Measurements from ENCODE around the gene HEBP1.
A peak's percentile ranks its signal among the peaks of the same experiment; 100 is the strongest.
"Not testable (repeated sequence)": the region's sequence is repeated elsewhere in the genome, so short reads cannot be mapped to it uniquely, and the experiment has no call there.

HEBP1 gene
- total RNA-seq: 0.97 to 2.2 (median 2.1) reads per million in 4 experiments

- DNase-seq: peak; percentile 92
These were observed at the start of gene HEBP1 for GRCh38 chr12:12999959-13000615. TSS of gene HEBP1 (minus strand) at chr12:13000265. CDS start at chr12:13000114, 151 bp downstream.

- no peak for DNase-seq
These were observed 49.8 kb upstream of the HEBP1 start for GRCh38 chr12:13049816-13050215.

- DNase-seq: no peak
These were observed 46.9 kb upstream of the HEBP1 start for GRCh38 chr12:13046964-13047363.

- DNase-seq: no peak
These were observed 45.8 kb upstream of the HEBP1 start for GRCh38 chr12:13045816-13046215.

GRCh38 chr12:13044906-13045299 lies 44.8 kb upstream of the HEBP1 start:
- no peak for DNase-seq

- peak; percentile 56 for DNase-seq
These were observed 44.2 kb upstream of the HEBP1 start, which contains the start of gene FAM234B for GRCh38 chr12:13044002-13044905. TSS of gene FAM234B (plus strand) at chr12:13044381. CDS start at chr12:13044404, 23 bp downstream.

GRCh38 chr12:13042666-13043230 lies 42.7 kb upstream of the HEBP1 start:
- DNase-seq: no peak

- DNase-seq: no peak
These were observed 41.2 kb upstream of the HEBP1 start for GRCh38 chr12:13041224-13041623.

- DNase-seq: no peak
These were observed 39.4 kb upstream of the HEBP1 start for GRCh38 chr12:13039328-13039956.

GRCh38 chr12:13038491-13039161 lies 38.6 kb upstream of the HEBP1 start:
- no peak for DNase-seq

- no peak for DNase-seq
These were observed 36.8 kb upstream of the HEBP1 start for GRCh38 chr12:13036881-13037280.

- not testable (repeated sequence) for DNase-seq
These were observed 35.3 kb upstream of the HEBP1 start for GRCh38 chr12:13035335-13035734.

GRCh38 chr12:13033476-13033875 lies 33.4 kb upstream of the HEBP1 start:
- DNase-seq: no peak

- no peak for DNase-seq
These were observed 32.1 kb upstream of the HEBP1 start for GRCh38 chr12:13032164-13032563.

- no peak for DNase-seq
These were observed 30.7 kb upstream of the HEBP1 start for GRCh38 chr12:13030541-13031291.

- DNase-seq: no peak
These were observed 28.9 kb upstream of the HEBP1 start for GRCh38 chr12:13028825-13029570.

- no peak for DNase-seq
These were observed 27.4 kb upstream of the HEBP1 start for GRCh38 chr12:13027508-13027907.

GRCh38 chr12:13027032-13027431 lies 27.0 kb upstream of the HEBP1 start:
- no peak for DNase-seq

- DNase-seq: no peak
These were observed 26.2 kb upstream of the HEBP1 start for GRCh38 chr12:13026286-13026685.

GRCh38 chr12:13024531-13024916 lies 24.5 kb upstream of the HEBP1 start:
- DNase-seq: no peak

All from effector CD8-positive, alpha-beta T cell (primary cell).